ENCODE measurements around the gene ARHGAP11B.
"Not testable (repeated sequence)": the region's sequence is repeated elsewhere in the genome, so short reads cannot be mapped to it uniquely, and the experiment has no call there.

The ARHGAP11B gene

DNA sequence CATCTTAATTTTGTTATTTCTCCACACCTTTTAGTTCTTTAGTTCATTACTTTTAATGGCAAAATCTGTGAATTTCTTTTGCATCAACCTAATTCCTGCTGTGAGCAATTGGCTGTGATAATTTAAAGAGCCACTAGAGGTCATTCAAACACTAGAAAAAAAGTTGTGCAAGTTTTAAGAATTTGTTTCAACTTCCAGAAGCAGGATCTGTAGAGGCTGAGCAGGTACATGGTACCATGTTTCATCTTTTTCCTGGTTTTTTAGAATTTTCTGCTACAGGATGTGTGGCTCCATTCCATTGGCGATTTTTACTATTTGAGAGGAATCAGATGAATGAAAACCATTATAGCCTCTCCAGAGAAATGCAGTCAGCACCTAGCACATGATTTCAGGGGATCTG, 35.2 kb downstream of the ARHGAP11B start:
- not testable (repeated sequence) for H3K4me3 ChIP-seq (ENCODE audit: low read depth, low read length)

DNA sequence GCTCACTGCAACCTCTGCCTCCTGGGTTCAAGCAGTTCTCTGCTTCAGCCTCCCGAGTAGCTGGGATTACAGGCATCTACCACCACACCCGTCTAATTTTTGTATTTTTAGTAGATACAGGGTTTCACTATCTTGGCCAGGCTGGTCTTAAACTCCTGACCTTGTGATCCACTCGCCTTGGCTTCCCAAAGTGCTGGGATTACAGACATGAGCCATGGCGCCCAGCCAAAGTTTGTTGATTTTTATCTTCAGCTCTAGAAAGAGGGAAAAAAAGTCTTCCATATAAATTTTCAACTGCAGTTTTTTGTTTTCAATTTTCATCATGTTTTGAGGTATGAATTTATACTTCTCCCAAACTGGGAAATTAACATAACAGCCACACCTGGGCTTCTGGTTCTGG, 43.7 kb downstream of the ARHGAP11B start:
- peak; percentile 20 for DNase-seq
- H3K36me3 ChIP-seq = peaks cover 12% of the 10 kb centered on the region
- H3K4me3 ChIP-seq (ENCODE audit: low read depth, low read length); H3K27me3 ChIP-seq; H3K9me3 ChIP-seq; H3K4me1 ChIP-seq: not testable (repeated sequence)

More for the DNA sequence above, 35.2 kb downstream of the ARHGAP11B start:
- not testable (repeated sequence) for H3K4me1 ChIP-seq, H3K9me3 ChIP-seq, DNase-seq, H3K27me3 ChIP-seq
- H3K36me3 ChIP-seq = peaks cover 17% of the 10 kb centered on the region
- TF ChIP-seq, protein P1, sequence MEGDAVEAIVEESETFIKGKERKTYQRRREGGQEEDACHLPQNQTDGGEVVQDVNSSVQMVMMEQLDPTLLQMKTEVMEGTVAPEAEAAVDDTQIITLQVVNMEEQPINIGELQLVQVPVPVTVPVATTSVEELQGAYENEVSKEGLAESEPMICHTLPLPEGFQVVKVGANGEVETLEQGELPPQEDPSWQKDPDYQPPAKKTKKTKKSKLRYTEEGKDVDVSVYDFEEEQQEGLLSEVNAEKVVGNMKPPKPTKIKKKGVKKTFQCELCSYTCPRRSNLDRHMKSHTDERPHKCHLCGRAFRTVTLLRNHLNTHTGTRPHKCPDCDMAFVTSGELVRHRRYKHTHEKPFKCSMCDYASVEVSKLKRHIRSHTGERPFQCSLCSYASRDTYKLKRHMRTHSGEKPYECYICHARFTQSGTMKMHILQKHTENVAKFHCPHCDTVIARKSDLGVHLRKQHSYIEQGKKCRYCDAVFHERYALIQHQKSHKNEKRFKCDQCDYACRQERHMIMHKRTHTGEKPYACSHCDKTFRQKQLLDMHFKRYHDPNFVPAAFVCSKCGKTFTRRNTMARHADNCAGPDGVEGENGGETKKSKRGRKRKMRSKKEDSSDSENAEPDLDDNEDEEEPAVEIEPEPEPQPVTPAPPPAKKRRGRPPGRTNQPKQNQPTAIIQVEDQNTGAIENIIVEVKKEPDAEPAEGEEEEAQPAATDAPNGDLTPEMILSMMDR (IDR thresholded peaks at IDR 0.05; ENCODE audit: low read depth, low read length) = peak; percentile 36

- peaks cover 12% of the 10 kb centered on the region for H3K36me3 ChIP-seq
Observed at GRCh38 chr15:30670056-30670455, 44.1 kb downstream of the ARHGAP11B start.

GRCh38 chr15:30671309-30671708, 45.4 kb downstream of the ARHGAP11B start:
- H3K9me3 ChIP-seq = no peaks in the 10 kb centered on the region
- TF ChIP-seq, protein P1 (IDR thresholded peaks at IDR 0.05; ENCODE audit: low read depth, low read length) = no peak
- peaks cover 8% of the 10 kb centered on the region for H3K36me3 ChIP-seq

More at GRCh38 chr15:30670056-30670455, 44.1 kb downstream of the ARHGAP11B start:
- TF ChIP-seq, protein P1 (IDR thresholded peaks at IDR 0.05; ENCODE audit: low read depth, low read length) = no peak
- no peak overlapping the region for H3K4me3 ChIP-seq (ENCODE audit: low read depth, low read length)
- H3K9me3 ChIP-seq = no peaks in the 10 kb centered on the region
- DNase-seq = no peak
- H3K27me3 ChIP-seq = no peaks in the 10 kb centered on the region
- no peaks in the 10 kb centered on the region for H3K4me1 ChIP-seq

GRCh38 chr15:30675126-30675525, 49.2 kb downstream of the ARHGAP11B start:
- H3K36me3 ChIP-seq = no peaks in the 10 kb centered on the region; the same call in none of the 2 replicates
- no peak overlapping the region for H3K4me3 ChIP-seq (ENCODE audit: low read depth, low read length)
- DNase-seq = no peak
- no peaks in the 10 kb centered on the region for H3K4me1 ChIP-seq
- no peaks in the 10 kb centered on the region for H3K27me3 ChIP-seq
- TF ChIP-seq, protein P1 (IDR thresholded peaks at IDR 0.05; ENCODE audit: low read depth, low read length) = no peak
- H3K9me3 ChIP-seq = no peaks in the 10 kb centered on the region

More at GRCh38 chr15:30671309-30671708, 45.4 kb downstream of the ARHGAP11B start:
- Histone ChIP-seq H3K27me3 (no peaks in the 10 kb centered on the region), H3K4me3 (ENCODE audit: low read depth, low read length) (no peak overlapping the region), H3K4me1 (no peaks in the 10 kb centered on the region)
- DNase-seq = no peak

- H3K4me3 ChIP-seq (ENCODE audit: low read depth, low read length); H3K36me3 ChIP-seq; H3K4me1 ChIP-seq; DNase-seq; H3K9me3 ChIP-seq; H3K27me3 ChIP-seq: not testable (repeated sequence)
Observed at GRCh38 chr15:30675891-30676290, 50.0 kb downstream of the ARHGAP11B start.

DNA sequence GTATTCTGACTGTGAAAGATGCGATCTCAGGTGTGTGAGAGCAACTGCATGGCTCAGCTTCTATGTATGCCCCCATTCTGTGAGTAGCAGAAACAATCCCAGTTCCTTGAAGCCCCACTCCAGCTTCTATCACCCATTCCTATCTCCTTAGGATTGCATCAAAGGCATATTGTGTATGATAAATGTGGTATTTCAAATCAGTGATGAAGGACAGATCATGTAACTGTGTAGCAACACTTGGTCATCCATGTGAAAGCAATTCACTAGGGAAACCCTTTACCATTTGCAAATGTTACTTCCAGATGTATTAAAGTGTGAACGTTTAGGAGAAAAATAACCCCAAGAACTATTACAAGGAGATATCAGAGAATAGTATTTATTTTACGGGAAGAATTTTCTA, 55.1 kb downstream of the ARHGAP11B start:
- H3K9me3 ChIP-seq; H3K4me3 ChIP-seq (ENCODE audit: low read depth, low read length); H3K36me3 ChIP-seq; H3K4me1 ChIP-seq; DNase-seq; H3K27me3 ChIP-seq: not testable (repeated sequence)

DNA sequence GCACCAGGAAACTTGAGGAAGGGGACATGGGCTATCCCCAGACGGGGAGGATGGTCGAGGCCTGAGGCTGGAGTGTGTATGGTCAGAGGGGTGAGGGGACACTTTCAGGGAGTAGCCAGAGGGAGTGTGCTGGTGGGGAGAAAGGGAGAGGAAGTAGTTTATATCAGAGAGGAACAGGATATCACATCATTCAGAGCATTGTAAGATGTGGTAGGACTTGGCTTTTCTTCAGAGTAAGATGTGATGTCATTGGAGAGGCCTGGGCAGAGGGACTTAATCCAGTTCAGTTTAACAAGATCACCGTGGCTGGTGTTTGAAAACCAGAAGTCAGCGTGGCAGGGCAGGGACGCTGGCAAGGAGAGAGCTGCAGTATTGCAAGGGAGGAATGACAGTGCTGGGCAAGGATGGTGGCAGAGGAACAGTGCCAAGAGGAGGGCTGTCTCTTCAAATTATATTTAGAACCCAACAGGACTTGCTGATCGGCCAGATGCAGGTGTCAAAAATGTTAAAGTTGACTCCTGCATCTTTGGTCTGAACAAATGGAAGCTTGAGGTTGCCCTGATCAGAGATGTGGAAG, 59.9 kb downstream of the ARHGAP11B start:
- not testable (repeated sequence) for DNase-seq, H3K27me3 ChIP-seq, H3K4me1 ChIP-seq

GRCh38 chr15:30686651-30687050, 60.7 kb downstream of the ARHGAP11B start:
- H3K36me3 ChIP-seq; DNase-seq; H3K27me3 ChIP-seq; H3K4me3 ChIP-seq (ENCODE audit: low read depth, low read length); H3K4me1 ChIP-seq; H3K9me3 ChIP-seq: not testable (repeated sequence)

More for the DNA sequence above, 59.9 kb downstream of the ARHGAP11B start:
- H3K4me3 ChIP-seq (ENCODE audit: low read depth, low read length); H3K36me3 ChIP-seq; H3K9me3 ChIP-seq: not testable (repeated sequence)

Data from BE2C (cell line).